WTC11 (cell line): ENCODE measurements around the gene SRPRA.

ENCODE experiments used
- ELF4 ChIP-seq: sonication (generic); formaldehyde crosslinking; IDR thresholded peaks from 2 replicates; pipeline ENCODE4 v1.8.1; 2022; ENCODE audit warnings: low read depth, mild to moderate bottlenecking, moderate library complexity, missing genetic modification reagents
- NFYB ChIP-seq: sonication (generic); formaldehyde crosslinking; conservative IDR thresholded peaks from 2 replicates; pipeline ENCODE4 v1.8.0; 2022; ENCODE audit warnings: low read depth, missing genetic modification reagents
- ZBTB21 ChIP-seq: sonication (generic); formaldehyde crosslinking; IDR thresholded peaks from 2 replicates; pipeline ENCODE4 v1.8.1; 2023; ENCODE audit warnings: mild to moderate bottlenecking, missing genetic modification reagents, borderline replicate concordance
- ZNF263 ChIP-seq: sonication (generic); formaldehyde crosslinking; IDR thresholded peaks from 2 replicates; pipeline ENCODE4 v1.8.1; 2022; ENCODE audit warnings: low read depth, mild to moderate bottlenecking, moderate library complexity, missing genetic modification reagents
- TF ChIP-seq, protein P1 (sequence below): fragments of 200-600 bp; IDR thresholded peaks from 2 replicates; pipeline ENCODE4 v1.8.0; 2022; ENCODE audit warnings: antibody characterized with exemption
- TF ChIP-seq, protein P2 (sequence below): sonication (generic); formaldehyde crosslinking; IDR thresholded peaks from 2 replicates; pipeline ENCODE4 v1.8.1; 2022; ENCODE audit warnings: mild to moderate bottlenecking, moderate library complexity, missing genetic modification reagents
- TF ChIP-seq, protein P3 (sequence below): sonication (generic); formaldehyde crosslinking; IDR thresholded peaks from 2 replicates; pipeline ENCODE4 v1.8.0; 2022; ENCODE audit warnings: missing genetic modification reagents
- TF ChIP-seq, protein P4 (sequence below): sonication (generic); formaldehyde crosslinking; IDR thresholded peaks from 2 replicates; pipeline ENCODE4 v1.8.0; 2023; ENCODE audit warnings: mild to moderate bottlenecking, missing genetic modification reagents
- TF ChIP-seq, protein P5 (sequence below): sonication (generic); formaldehyde crosslinking; conservative IDR thresholded peaks from 2 replicates; pipeline ENCODE4 v1.8.1; 2022; ENCODE audit warnings: mild to moderate bottlenecking, missing genetic modification reagents
- TF ChIP-seq, protein P6 (sequence below): sonication (generic); formaldehyde crosslinking; IDR thresholded peaks from 2 replicates; pipeline ENCODE4 v1.8.0; 2022; ENCODE audit warnings: mild to moderate bottlenecking, missing genetic modification reagents

DNA sequence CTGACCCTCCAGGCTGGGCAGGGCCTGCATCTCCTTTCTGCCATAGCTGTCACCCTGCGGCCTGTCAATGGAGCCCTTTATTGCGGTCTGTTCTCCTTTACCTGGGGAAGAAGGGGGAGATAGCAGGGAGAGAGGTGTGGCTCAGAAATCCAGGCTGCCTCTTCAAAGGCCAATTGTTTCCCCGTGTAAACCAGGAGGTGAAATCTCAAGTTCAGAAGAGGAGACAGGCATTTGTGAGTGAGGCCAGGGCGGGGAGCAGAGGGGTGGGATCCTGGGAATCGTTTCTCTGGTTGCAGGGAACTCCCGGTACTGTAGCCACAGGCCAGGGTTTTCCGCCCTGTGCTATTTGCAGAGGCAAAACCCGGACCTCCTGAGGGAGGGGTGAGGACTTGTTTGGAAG lies 44.3 kb upstream of the SRPRA start:
- TF ChIP-seq, protein P1, sequence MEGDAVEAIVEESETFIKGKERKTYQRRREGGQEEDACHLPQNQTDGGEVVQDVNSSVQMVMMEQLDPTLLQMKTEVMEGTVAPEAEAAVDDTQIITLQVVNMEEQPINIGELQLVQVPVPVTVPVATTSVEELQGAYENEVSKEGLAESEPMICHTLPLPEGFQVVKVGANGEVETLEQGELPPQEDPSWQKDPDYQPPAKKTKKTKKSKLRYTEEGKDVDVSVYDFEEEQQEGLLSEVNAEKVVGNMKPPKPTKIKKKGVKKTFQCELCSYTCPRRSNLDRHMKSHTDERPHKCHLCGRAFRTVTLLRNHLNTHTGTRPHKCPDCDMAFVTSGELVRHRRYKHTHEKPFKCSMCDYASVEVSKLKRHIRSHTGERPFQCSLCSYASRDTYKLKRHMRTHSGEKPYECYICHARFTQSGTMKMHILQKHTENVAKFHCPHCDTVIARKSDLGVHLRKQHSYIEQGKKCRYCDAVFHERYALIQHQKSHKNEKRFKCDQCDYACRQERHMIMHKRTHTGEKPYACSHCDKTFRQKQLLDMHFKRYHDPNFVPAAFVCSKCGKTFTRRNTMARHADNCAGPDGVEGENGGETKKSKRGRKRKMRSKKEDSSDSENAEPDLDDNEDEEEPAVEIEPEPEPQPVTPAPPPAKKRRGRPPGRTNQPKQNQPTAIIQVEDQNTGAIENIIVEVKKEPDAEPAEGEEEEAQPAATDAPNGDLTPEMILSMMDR, result no peak
- TF ChIP-seq ELF4 (CRISPR knock-in tag), result no peak
- TF ChIP-seq, protein P2, sequence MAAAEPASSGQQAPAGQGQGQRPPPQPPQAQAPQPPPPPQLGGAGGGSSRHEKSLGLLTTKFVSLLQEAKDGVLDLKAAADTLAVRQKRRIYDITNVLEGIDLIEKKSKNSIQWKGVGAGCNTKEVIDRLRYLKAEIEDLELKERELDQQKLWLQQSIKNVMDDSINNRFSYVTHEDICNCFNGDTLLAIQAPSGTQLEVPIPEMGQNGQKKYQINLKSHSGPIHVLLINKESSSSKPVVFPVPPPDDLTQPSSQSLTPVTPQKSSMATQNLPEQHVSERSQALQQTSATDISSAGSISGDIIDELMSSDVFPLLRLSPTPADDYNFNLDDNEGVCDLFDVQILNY (CRISPR knock-in tag), result no peak
- TF ChIP-seq, protein P3, sequence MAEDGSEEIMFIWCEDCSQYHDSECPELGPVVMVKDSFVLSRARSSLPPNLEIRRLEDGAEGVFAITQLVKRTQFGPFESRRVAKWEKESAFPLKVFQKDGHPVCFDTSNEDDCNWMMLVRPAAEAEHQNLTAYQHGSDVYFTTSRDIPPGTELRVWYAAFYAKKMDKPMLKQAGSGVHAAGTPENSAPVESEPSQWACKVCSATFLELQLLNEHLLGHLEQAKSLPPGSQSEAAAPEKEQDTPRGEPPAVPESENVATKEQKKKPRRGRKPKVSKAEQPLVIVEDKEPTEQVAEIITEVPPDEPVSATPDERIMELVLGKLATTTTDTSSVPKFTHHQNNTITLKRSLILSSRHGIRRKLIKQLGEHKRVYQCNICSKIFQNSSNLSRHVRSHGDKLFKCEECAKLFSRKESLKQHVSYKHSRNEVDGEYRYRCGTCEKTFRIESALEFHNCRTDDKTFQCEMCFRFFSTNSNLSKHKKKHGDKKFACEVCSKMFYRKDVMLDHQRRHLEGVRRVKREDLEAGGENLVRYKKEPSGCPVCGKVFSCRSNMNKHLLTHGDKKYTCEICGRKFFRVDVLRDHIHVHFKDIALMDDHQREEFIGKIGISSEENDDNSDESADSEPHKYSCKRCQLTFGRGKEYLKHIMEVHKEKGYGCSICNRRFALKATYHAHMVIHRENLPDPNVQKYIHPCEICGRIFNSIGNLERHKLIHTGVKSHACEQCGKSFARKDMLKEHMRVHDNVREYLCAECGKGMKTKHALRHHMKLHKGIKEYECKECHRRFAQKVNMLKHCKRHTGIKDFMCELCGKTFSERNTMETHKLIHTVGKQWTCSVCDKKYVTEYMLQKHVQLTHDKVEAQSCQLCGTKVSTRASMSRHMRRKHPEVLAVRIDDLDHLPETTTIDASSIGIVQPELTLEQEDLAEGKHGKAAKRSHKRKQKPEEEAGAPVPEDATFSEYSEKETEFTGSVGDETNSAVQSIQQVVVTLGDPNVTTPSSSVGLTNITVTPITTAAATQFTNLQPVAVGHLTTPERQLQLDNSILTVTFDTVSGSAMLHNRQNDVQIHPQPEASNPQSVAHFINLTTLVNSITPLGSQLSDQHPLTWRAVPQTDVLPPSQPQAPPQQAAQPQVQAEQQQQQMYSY (CRISPR knock-in tag), result no peak
- TF ChIP-seq NFYB (CRISPR knock-in tag), result no peak
- TF ChIP-seq, protein P4, sequence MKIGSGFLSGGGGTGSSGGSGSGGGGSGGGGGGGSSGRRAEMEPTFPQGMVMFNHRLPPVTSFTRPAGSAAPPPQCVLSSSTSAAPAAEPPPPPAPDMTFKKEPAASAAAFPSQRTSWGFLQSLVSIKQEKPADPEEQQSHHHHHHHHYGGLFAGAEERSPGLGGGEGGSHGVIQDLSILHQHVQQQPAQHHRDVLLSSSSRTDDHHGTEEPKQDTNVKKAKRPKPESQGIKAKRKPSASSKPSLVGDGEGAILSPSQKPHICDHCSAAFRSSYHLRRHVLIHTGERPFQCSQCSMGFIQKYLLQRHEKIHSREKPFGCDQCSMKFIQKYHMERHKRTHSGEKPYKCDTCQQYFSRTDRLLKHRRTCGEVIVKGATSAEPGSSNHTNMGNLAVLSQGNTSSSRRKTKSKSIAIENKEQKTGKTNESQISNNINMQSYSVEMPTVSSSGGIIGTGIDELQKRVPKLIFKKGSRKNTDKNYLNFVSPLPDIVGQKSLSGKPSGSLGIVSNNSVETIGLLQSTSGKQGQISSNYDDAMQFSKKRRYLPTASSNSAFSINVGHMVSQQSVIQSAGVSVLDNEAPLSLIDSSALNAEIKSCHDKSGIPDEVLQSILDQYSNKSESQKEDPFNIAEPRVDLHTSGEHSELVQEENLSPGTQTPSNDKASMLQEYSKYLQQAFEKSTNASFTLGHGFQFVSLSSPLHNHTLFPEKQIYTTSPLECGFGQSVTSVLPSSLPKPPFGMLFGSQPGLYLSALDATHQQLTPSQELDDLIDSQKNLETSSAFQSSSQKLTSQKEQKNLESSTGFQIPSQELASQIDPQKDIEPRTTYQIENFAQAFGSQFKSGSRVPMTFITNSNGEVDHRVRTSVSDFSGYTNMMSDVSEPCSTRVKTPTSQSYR (CRISPR knock-in tag), result no peak
- TF ChIP-seq, protein P5, sequence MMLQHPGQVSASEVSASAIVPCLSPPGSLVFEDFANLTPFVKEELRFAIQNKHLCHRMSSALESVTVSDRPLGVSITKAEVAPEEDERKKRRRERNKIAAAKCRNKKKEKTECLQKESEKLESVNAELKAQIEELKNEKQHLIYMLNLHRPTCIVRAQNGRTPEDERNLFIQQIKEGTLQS, result no peak
- TF ChIP-seq, protein P6, sequence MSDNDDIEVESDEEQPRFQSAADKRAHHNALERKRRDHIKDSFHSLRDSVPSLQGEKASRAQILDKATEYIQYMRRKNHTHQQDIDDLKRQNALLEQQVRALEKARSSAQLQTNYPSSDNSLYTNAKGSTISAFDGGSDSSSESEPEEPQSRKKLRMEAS (CRISPR knock-in tag), result no peak
- no peak for TF ChIP-seq ZBTB21 (CRISPR knock-in tag)
- TF ChIP-seq ZNF263 (CRISPR knock-in tag), result no peak
